HG03039 (cell line): Measurements from ENCODE around the gene EPS15.

Experiments used
- ATAC-seq: cut with Tn5 transposase; IDR thresholded peaks from one replicate; pipeline ENCODE4 v1.9.1; 2021; ENCODE audit warnings: mild to moderate bottlenecking, moderate library complexity; ENCODE audit not compliant: unreplicated experiment

EPS15 gene

GRCh38 chr1:51515982-51516648, 3.0 kb downstream of the EPS15 start:
- ATAC-seq = no peak

- no peak for ATAC-seq
Measured at GRCh38 chr1:51515312-51515960, 3.6 kb downstream of the EPS15 start.

- no peak for ATAC-seq
Measured at GRCh38 chr1:51514733-51515132, 4.3 kb downstream of the EPS15 start.

- no peak for ATAC-seq
Measured at GRCh38 chr1:51512606-51513005, 6.5 kb downstream of the EPS15 start.

GRCh38 chr1:51512120-51512519, 6.9 kb downstream of the EPS15 start:
- no peak for ATAC-seq

GRCh38 chr1:51509773-51510172, 9.3 kb downstream of the EPS15 start:
- ATAC-seq = no peak

GRCh38 chr1:51506537-51506936, 12.5 kb downstream of the EPS15 start:
- ATAC-seq = no peak

- no peak for ATAC-seq
Measured at GRCh38 chr1:51504806-51505525, 14.1 kb downstream of the EPS15 start.

- peak; percentile 60 for ATAC-seq
Measured at GRCh38 chr1:51501218-51501630, 17.8 kb downstream of the EPS15 start.

- ATAC-seq = no peak
Measured at GRCh38 chr1:51499694-51500093, 19.4 kb downstream of the EPS15 start.

- no peak for ATAC-seq
Measured at GRCh38 chr1:51498924-51499323, 20.1 kb downstream of the EPS15 start.

GRCh38 chr1:51497340-51497739, 21.7 kb downstream of the EPS15 start:
- ATAC-seq = no peak

- no peak for ATAC-seq
Measured at GRCh38 chr1:51494138-51494830, 24.8 kb downstream of the EPS15 start.

GRCh38 chr1:51491166-51491981, 27.7 kb downstream of the EPS15 start:
- ATAC-seq = no peak

GRCh38 chr1:51489472-51489871, 29.6 kb downstream of the EPS15 start:
- ATAC-seq = no peak

- no peak for ATAC-seq
Measured at GRCh38 chr1:51488372-51489050, 30.6 kb downstream of the EPS15 start.

- ATAC-seq = no peak
Measured at GRCh38 chr1:51487628-51488027, 31.4 kb downstream of the EPS15 start.

- no peak for ATAC-seq
Measured at GRCh38 chr1:51484591-51484990, 34.5 kb downstream of the EPS15 start.

- no peak for ATAC-seq
Measured at GRCh38 chr1:51482881-51483280, 36.2 kb downstream of the EPS15 start.
